ENCODE results near the gene ABLIM2.

ABLIM2 gene

GRCh38 chr4:8192748-8193738 lies 34.4 kb upstream of the ABLIM2 start:
- no peak for DNase-seq

DNA sequence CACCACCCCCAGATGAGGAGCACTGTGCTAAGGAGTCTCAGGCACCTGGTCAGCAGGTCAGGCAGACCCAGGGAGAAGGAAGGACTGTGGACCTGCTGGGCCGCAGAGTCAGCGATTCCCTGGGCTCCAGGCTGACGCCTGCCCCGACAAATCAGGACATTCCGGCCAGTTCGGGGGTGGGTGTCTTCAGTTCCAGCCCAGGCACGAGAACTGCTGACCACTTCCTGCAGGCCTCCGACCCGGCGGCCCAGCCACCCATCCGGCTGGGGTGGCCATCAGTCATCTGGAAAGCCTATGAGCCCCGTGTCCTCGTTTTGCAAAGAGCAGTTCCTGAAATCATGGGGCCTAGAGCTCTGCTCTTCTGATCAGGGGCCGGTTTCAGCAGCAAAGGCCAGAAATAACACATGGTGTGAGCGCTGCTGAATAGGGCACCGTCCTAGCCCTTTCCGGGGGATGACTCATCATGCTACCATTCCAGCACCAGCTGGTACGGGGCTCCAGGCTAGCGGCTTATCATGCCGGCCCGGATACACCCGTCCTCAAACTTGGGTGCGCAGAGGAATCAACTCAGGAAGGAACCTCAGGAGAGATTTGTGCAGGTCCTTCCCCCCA lies 32.6 kb upstream of the ABLIM2 start:
- DNase-seq: no peak

- no peak for DNase-seq
Measured at GRCh38 chr4:8189551-8190466, 31.2 kb upstream of the ABLIM2 start.

DNA sequence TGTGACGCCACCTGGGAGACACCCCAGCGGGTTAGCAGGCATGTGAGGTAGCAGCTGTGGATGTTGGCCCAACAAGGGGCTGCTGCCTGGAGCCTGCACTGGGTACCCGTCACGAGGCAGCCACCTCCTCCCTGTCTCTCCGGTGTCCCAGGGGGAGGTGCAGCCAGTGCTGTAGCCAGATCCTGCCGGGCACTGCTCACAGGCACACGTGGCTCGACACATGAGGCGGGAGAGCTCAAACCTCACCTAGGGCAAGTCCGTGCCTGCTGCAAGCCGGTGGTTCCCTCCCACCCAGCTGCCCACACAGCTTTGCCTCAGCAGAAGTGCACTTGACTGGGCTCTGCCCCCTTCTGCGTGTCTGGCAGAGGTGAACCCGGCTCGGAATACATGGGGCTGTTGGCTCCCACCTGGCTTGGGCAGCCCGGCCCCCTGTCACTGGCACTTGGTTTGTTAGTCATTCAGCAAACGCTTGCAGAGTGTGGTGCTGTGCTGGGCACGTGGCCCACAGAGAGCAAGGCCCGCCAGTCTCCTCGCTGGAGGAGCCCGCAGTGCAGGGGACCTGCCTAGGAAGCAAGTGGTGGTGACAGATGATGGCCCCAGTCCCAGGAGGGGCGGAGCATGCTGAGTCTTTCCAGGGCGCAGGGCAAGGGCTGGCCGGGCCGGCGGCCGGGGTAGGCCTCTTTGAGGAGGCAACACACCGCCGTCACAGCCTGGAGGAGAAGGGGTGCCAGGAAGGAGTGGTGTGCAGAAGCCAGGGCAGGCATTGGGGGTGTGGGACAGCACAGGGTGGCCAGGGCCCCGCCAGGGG lies 30.3 kb upstream of the ABLIM2 start:
- no peak for DNase-seq

GRCh38 chr4:8188085-8188484 lies 29.5 kb upstream of the ABLIM2 start:
- no peak for DNase-seq

DNA sequence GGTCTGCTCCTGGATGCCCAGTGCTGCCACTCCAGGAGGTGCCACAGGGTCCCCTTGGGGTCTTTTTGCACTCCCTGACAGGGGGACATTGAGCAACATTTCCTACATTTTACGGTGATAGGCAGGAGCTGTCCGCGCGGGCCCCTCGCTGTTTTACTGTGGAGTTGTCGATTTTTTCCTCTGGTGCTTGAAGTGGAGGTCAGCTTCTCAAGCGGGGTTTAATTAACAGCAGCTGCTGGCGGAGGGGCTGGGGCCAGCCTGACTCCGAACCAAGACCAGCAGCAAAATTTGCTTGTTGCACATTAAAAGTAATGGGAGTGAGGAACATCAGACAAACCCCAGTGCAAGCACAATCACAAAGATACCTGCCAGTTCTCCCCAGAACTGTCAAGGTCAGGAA lies 27.3 kb upstream of the ABLIM2 start:
- no peak for DNase-seq

DNA sequence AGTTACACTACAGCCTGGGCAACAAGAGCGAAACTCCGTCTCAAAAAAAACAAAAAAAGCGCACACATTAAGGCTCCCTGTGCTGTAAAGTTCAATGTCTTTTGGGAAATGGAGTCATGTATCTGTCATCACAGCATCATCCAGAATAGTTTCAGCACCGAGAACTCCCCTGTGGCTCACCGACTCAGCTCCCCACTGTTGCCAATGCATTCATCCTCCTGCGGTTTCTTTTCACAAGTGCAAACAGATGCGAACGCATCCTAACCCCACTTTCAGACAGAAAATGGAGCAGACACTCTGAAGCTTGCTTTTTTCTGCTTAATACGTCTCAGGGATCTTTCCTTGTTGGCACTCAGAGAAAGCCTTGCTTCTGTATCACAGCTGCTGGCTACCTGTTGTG lies 26.7 kb upstream of the ABLIM2 start:
- no peak for DNase-seq

DNA sequence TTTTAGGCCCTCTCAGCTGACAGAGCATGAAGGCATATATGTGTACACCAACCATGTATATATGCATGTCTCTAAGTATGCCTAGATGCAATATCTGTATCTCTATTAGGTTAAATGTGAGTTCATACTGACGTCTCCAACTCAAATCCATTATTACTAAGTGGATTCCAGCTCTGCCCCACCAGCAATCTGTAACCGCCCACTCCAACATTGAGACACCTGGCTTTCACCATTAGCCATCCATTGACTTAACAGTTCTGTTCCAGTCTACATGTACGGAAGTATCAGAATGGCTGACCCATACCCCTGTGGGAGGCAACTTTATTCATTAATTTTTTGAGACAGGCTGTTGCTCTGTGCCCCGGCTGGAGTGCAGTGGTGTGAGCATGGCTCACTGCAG lies 25.4 kb upstream of the ABLIM2 start:
- DNase-seq: no peak

DNA sequence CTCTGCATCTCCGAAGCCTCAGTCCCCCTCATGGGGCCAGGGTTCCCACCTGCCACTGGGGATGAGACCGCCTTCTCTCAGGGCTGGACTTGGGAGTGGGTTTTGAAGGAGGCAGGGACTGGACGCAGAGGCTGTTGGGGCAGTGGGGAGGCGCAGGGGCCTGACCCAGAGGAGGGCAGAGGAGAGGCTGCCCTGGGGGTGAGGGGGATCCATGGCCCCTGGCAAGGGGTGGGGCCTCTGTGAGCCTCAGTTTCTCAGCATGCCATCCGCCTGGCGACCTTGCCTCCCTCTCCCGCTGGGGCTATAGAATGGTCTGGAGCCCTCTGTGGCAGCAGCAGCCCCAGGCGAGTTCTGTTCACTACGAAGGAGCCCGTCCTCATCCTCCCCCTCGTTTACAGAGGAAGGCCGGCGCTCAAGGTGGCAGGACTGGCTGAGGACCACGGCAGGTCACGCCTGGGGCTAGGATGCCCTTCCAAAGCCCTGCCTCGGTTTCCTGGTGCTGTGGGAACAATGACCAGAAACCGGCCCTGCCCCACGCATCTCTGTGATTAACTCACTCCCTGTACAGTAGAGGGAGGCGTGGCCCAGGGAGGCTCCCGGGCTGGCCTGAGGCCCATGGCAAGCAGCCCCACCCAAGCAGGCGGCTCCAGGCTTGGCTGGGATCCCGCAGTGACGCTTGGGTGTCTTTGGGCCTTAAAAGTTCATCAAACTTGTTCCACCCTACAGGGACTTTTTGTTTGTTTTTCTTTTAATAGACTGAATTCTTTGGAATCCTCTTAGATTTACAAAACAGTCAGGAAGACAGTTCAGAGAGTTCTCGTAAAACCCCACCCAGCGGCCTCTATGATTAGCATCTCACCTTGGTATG lies 24.5 kb upstream of the ABLIM2 start:
- DNase-seq: no peak

DNA sequence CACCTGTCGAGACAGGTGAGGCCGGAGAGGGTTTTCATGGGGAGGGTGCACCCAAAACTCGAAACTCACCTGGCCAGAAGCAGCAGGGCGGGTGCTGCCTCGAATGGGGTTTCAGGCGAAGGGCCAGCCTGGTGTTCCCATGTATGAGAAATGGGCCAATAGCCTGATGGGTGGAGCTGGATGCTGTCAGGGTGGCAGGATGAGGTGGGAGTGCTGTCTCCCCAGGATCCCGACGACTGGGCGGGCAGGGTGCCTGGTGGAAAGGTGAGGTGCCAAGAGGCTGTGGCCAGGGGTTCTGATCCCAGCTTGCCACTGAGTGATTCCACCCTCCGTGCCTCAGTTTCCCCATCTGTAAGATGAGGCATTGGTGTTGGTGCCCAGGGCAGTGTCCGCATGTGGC lies 23.7 kb upstream of the ABLIM2 start:
- DNase-seq: no peak

DNA sequence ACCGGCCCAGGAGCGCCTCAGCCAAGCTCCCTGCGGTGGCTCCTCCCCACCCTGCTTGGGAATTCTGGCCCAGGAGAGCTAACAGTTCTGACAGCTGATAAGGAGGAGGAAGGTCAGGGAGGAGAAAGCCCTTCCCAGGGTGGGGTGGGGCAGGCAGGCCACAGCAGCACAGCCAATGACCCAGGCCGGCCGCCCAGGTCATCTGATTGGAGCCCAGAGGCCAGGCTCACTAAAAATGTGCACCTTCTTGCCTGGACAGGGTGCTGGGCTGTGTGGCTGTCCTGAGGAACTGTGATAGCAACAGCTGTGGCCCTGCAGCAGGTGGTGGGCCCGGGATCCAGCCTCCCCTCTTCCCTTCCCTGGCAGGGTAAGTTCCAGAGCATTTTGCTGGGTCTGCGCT lies 23.2 kb upstream of the ABLIM2 start:
- no peak for DNase-seq

GRCh38 chr4:8181119-8181518 lies 22.5 kb upstream of the ABLIM2 start:
- DNase-seq: no peak

DNA sequence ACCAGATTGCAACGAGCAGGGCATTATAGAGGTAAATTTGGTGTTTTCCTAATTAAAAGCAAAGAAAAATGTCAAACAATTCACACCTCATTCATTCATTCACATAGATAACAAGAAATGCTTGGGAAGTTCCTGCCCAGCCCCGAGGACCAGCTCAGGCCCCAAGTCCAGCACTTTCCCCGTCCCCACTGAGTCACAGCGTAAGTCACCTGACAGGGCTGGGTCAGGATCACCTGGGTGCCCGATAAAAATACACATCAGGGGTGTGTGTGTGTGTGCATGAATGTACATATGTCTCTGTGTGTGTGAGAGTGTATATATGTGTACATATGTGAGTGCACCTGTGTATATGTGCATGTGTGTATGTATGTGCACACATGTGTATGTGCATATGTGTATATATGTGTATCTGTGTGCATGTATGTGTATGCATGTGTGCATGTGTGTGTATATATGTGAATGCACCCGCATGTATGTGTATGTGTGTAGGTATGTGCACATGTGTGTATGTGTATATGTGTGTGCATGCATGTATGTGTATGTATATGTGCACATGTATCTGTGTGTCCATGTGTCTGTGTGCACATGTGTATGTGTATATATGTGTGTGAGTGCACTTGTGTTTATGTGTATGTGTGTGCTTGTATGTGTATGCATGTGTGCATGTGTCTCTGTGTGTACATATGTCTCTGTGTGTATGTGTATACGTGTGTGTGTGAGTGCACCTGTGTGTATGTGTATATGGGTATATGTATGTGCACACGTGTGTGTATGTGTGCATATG lies 21.9 kb upstream of the ABLIM2 start:
- DNase-seq: no peak

GRCh38 chr4:8179771-8180170 lies 21.2 kb upstream of the ABLIM2 start:
- DNase-seq: no peak

GRCh38 chr4:8179074-8179473 lies 20.5 kb upstream of the ABLIM2 start:
- no peak for DNase-seq

GRCh38 chr4:8177956-8178355 lies 19.3 kb upstream of the ABLIM2 start:
- no peak for DNase-seq

DNA sequence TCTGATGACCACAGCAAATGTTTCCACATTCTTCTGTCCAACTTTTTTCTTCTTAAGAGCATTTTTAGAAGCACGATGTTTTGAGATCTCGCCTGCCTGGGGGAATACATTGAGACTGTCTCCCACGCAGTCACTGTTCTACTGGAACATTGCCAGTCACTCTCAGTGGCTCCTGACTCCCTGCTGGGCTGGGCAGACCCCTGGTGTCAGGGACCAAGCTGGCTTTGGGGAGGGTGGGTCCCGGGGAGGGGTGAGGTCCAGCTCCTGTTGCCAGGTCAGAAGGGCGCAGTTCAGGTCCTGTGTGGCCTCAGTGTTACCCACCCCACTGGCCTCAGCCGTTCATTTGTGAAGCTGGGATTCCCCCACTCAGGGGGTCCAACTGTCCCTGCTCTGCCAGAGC lies 18.9 kb upstream of the ABLIM2 start:
- DNase-seq: no peak

- DNase-seq: no peak
Measured at GRCh38 chr4:8176547-8177399, 18.2 kb upstream of the ABLIM2 start.

DNA sequence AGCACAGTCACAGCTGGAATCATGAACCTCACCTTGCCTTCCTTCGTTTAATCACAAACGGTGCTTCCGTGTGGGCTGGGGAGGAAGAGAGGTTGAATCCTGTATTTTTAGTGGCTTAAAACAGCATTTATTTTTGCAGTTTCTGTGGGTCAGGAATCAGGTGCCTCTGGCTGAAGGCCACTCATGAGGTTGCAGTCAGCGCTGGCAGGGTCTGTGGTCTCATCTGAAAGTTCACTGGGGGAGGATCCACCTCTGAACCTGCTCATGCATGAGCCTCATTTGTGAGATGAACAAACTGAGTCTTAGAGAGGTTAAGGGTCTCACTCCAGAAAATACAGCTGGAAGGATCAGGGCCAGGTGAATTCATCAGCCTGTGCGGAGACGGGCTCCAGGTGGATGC lies 17.1 kb upstream of the ABLIM2 start:
- no peak for DNase-seq

DNA sequence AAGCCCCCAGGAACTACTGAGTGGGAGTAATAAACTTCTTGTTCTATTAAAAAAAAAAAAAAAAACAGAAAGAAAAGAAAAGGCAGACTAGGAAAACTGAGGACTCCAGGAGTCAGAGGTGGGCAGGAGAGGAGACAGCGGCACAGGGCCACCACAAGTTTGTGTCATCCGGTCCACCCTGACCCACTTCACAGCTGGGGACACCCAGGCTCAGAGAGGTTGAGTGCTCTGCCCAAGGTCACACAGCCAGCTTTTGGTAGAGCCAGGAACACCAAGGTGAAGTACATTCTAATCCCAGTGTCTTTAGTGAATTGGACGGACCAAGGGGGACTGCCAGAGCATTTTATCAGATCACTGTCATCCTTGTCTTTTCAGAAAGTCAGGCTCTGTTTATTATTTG lies 16.4 kb upstream of the ABLIM2 start:
- no peak for DNase-seq

Data from left hindlimb (tissue), 1 donor.